HG02981 (cell line): ENCODE results near the gene BCR.

Experiments used
- ATAC-seq: cut with Tn5 transposase; IDR thresholded peaks from one replicate; pipeline ENCODE4 v1.9.1; 2021; ENCODE audit warnings: mild to moderate bottlenecking, moderate library complexity; ENCODE audit not compliant: unreplicated experiment

The BCR gene

GRCh38 chr22:23193882-23194281 is 13.6 kb downstream of the BCR start:
- ATAC-seq, result no peak

- no peak for ATAC-seq
Observed at GRCh38 chr22:23196165-23196564, 15.9 kb downstream of the BCR start.

- ATAC-seq, result no peak
Observed at GRCh38 chr22:23197836-23198235, 17.5 kb downstream of the BCR start.

GRCh38 chr22:23199159-23199558 is 18.9 kb downstream of the BCR start:
- no peak for ATAC-seq

GRCh38 chr22:23200898-23201297 is 20.6 kb downstream of the BCR start:
- ATAC-seq, result no peak

- no peak for ATAC-seq
Observed at GRCh38 chr22:23202812-23203451, 22.6 kb downstream of the BCR start.

GRCh38 chr22:23203452-23204124 is 23.3 kb downstream of the BCR start:
- no peak for ATAC-seq

- ATAC-seq, result no peak
Observed at GRCh38 chr22:23204125-23204488, 23.8 kb downstream of the BCR start.

GRCh38 chr22:23204541-23205157 is 24.3 kb downstream of the BCR start:
- ATAC-seq, result no peak

- no peak for ATAC-seq
Observed at GRCh38 chr22:23205339-23206049, 25.2 kb downstream of the BCR start.

GRCh38 chr22:23206915-23207314 is 26.6 kb downstream of the BCR start:
- no peak for ATAC-seq

- ATAC-seq, result no peak
Observed at GRCh38 chr22:23207729-23208393, 27.6 kb downstream of the BCR start.

GRCh38 chr22:23210428-23211170 is 30.3 kb downstream of the BCR start:
- ATAC-seq, result no peak

GRCh38 chr22:23211622-23212021 is 31.3 kb downstream of the BCR start:
- no peak for ATAC-seq

GRCh38 chr22:23212061-23213021 is 32.0 kb downstream of the BCR start:
- ATAC-seq, result no peak

GRCh38 chr22:23213022-23213555 is 32.8 kb downstream of the BCR start:
- ATAC-seq, result no peak

GRCh38 chr22:23213581-23214334 is 33.4 kb downstream of the BCR start:
- no peak for ATAC-seq

GRCh38 chr22:23214398-23214797 is 34.1 kb downstream of the BCR start:
- ATAC-seq, result no peak
